Limb (tissue), 2 donors: ENCODE results near the gene TTC1.
"Not testable (repeated sequence)": the region's sequence is repeated elsewhere in the genome, so short reads cannot be mapped to it uniquely, and the experiment has no call there.

Experiments used
- DNase-seq, 2 donors: peaks; one replicate each; pipeline ENCODE4 v3.0.0-alpha.2; 2016; ENCODE audit errors: extremely low spot score in 2 of 2

TTC1 gene

GRCh38 chr5:159995907-159996306 is 13.0 kb upstream of the TTC1 start:
- no peak for DNase-seq

GRCh38 chr5:160001457-160001856 is 7.5 kb upstream of the TTC1 start:
- DNase-seq = no peak

- no peak for DNase-seq
Measured at GRCh38 chr5:160007514-160007913, 1.4 kb upstream of the TTC1 start.

- not testable (repeated sequence) for DNase-seq
Measured at GRCh38 chr5:160008529-160008876, 436 bp upstream of the TTC1 start.

GRCh38 chr5:160009591-160009989 is 651 bp downstream of the TTC1 start:
- no peak for DNase-seq

GRCh38 chr5:160011471-160011870 is 2.5 kb downstream of the TTC1 start:
- DNase-seq = no peak

GRCh38 chr5:160014197-160014596 is 5.3 kb downstream of the TTC1 start:
- not testable (repeated sequence) for DNase-seq

- DNase-seq = no peak
Measured at GRCh38 chr5:160018945-160019625, 10.1 kb downstream of the TTC1 start.

- no peak for DNase-seq
Measured at GRCh38 chr5:160020266-160020770, 11.4 kb downstream of the TTC1 start.

- DNase-seq = no peak
Measured at GRCh38 chr5:160020964-160021363, 12.0 kb downstream of the TTC1 start.

GRCh38 chr5:160021831-160022446 is 13.0 kb downstream of the TTC1 start:
- peak; percentile 62 to 81 for DNase-seq

- DNase-seq = no peak
Measured at GRCh38 chr5:160023007-160023907, 14.3 kb downstream of the TTC1 start.

- no peak for DNase-seq
Measured at GRCh38 chr5:160023908-160024630, 15.1 kb downstream of the TTC1 start.

GRCh38 chr5:160029004-160029403 is 20.1 kb downstream of the TTC1 start:
- DNase-seq = no peak

GRCh38 chr5:160029540-160030139 is 20.7 kb downstream of the TTC1 start:
- DNase-seq = no peak

- DNase-seq = no peak
Measured at GRCh38 chr5:160030631-160031377, 21.9 kb downstream of the TTC1 start.

GRCh38 chr5:160033546-160034252 is 24.8 kb downstream of the TTC1 start:
- no peak for DNase-seq

GRCh38 chr5:160036243-160036642 is 27.3 kb downstream of the TTC1 start:
- DNase-seq = no peak

- no peak for DNase-seq
Measured at GRCh38 chr5:160036884-160037283, 27.9 kb downstream of the TTC1 start.
